ENCODE results near the gene KCTD10. TPM values are rescaled to one million over a fixed set of nuclear protein-coding genes. Genes with fewer than 3 reads are reported as not detected.

The KCTD10 gene
- total RNA-seq, 1 donor from 2014 or later = 54.4 TPM

- Mint-ChIP-seq H3K36me3 (ENCODE audit: low read depth) (peaks cover 42% of the 10 kb centered on the region), H3K4me3 (ENCODE audit: low read depth) (no peak overlapping the region), H3K27ac (no peak overlapping the region), H3K27me3 (ENCODE audit: low read depth) (no peaks in the 10 kb centered on the region), H3K9me3 (no peaks in the 10 kb centered on the region), H3K4me1 (ENCODE audit: low read depth) (no peaks in the 10 kb centered on the region)
- no peak for DNase-seq (ENCODE audit: low spot score)
- intact Hi-C loops (cut with micrococcal nuclease) = no loop called here
These were observed 33.1 kb upstream of the KCTD10 start for GRCh38 chr12:109510196-109510595.

GRCh38 chr12:109504068-109504467, 27.0 kb upstream of the KCTD10 start:
- no peak for DNase-seq (ENCODE audit: low spot score)
- intact Hi-C loops (cut with micrococcal nuclease) = no loop called here

GRCh38 chr12:109503611-109504010, 26.5 kb upstream of the KCTD10 start:
- Mint-ChIP-seq H3K36me3 (ENCODE audit: low read depth) (peaks cover 52% of the 10 kb centered on the region), H3K4me1 (ENCODE audit: low read depth) (no peaks in the 10 kb centered on the region), H3K9me3 (no peaks in the 10 kb centered on the region), H3K4me3 (ENCODE audit: low read depth) (no peak overlapping the region), H3K27me3 (ENCODE audit: low read depth) (no peaks in the 10 kb centered on the region), H3K27ac (no peak overlapping the region)
- no peak for DNase-seq (ENCODE audit: low spot score)
- intact Hi-C loops (cut with micrococcal nuclease) = no loop called here

More at GRCh38 chr12:109504068-109504467, 27.0 kb upstream of the KCTD10 start:
- Mint-ChIP-seq H3K4me1 (ENCODE audit: low read depth) (no peaks in the 10 kb centered on the region), H3K36me3 (ENCODE audit: low read depth) (peaks cover 51% of the 10 kb centered on the region), H3K9me3 (no peaks in the 10 kb centered on the region), H3K4me3 (ENCODE audit: low read depth) (no peak overlapping the region), H3K27me3 (ENCODE audit: low read depth) (no peaks in the 10 kb centered on the region), H3K27ac (no peak overlapping the region)

GRCh38 chr12:109502332-109502731, 25.2 kb upstream of the KCTD10 start:
- intact Hi-C loops (cut with micrococcal nuclease) = no loop called here
- Mint-ChIP-seq H3K27me3 (ENCODE audit: low read depth) (no peaks in the 10 kb centered on the region), H3K9me3 (no peaks in the 10 kb centered on the region), H3K4me1 (ENCODE audit: low read depth) (no peaks in the 10 kb centered on the region), H3K4me3 (ENCODE audit: low read depth) (no peak overlapping the region), H3K36me3 (ENCODE audit: low read depth) (peaks cover 48% of the 10 kb centered on the region), H3K27ac (no peak overlapping the region)
- DNase-seq (ENCODE audit: low spot score) = no peak

- no peak overlapping the region for H3K4me3 Mint-ChIP-seq (ENCODE audit: low read depth)
- peaks cover 52% of the 10 kb centered on the region for H3K36me3 Mint-ChIP-seq (ENCODE audit: low read depth)
- no peaks in the 10 kb centered on the region for H3K27me3 Mint-ChIP-seq (ENCODE audit: low read depth)
- no peaks in the 10 kb centered on the region for H3K9me3 Mint-ChIP-seq
- no peak overlapping the region for H3K27ac Mint-ChIP-seq
- intact Hi-C loops (cut with micrococcal nuclease) = no loop called here
- no peaks in the 10 kb centered on the region for H3K4me1 Mint-ChIP-seq (ENCODE audit: low read depth)
- DNase-seq (ENCODE audit: low spot score) = no peak
These were observed 24.2 kb upstream of the KCTD10 start for GRCh38 chr12:109501299-109501698.

GRCh38 chr12:109500406-109501185, 23.5 kb upstream of the KCTD10 start:
- Mint-ChIP-seq H3K27me3 (ENCODE audit: low read depth) (no peaks in the 10 kb centered on the region), H3K4me1 (ENCODE audit: low read depth) (no peaks in the 10 kb centered on the region), H3K4me3 (ENCODE audit: low read depth) (no peak overlapping the region), H3K36me3 (ENCODE audit: low read depth) (peaks cover 56% of the 10 kb centered on the region), H3K9me3 (no peaks in the 10 kb centered on the region), H3K27ac (no peak overlapping the region)
- intact Hi-C loops (cut with micrococcal nuclease) = no loop called here
- DNase-seq (ENCODE audit: low spot score) = no peak

- no peaks in the 10 kb centered on the region for H3K9me3 Mint-ChIP-seq
- H3K4me3 Mint-ChIP-seq (ENCODE audit: low read depth) = no peak overlapping the region
- peaks cover 47% of the 10 kb centered on the region for H3K36me3 Mint-ChIP-seq (ENCODE audit: low read depth)
- no peak overlapping the region for H3K27ac Mint-ChIP-seq
- H3K27me3 Mint-ChIP-seq (ENCODE audit: low read depth) = no peaks in the 10 kb centered on the region
- H3K4me1 Mint-ChIP-seq (ENCODE audit: low read depth) = peaks cover 5% of the 10 kb centered on the region
- DNase-seq (ENCODE audit: low spot score) = no peak
- intact Hi-C loops (cut with micrococcal nuclease) = no loop called here
These were observed 20.6 kb upstream of the KCTD10 start for GRCh38 chr12:109497675-109498074.

- intact Hi-C loops (cut with micrococcal nuclease) = no loop called here
- H3K9me3 Mint-ChIP-seq = no peaks in the 10 kb centered on the region
- no peak overlapping the region for H3K4me3 Mint-ChIP-seq (ENCODE audit: low read depth)
- no peak for DNase-seq (ENCODE audit: low spot score)
- H3K27ac Mint-ChIP-seq = no peak overlapping the region
- H3K4me1 Mint-ChIP-seq (ENCODE audit: low read depth) = peaks cover 5% of the 10 kb centered on the region
- no peaks in the 10 kb centered on the region for H3K27me3 Mint-ChIP-seq (ENCODE audit: low read depth)
- peaks cover 37% of the 10 kb centered on the region for H3K36me3 Mint-ChIP-seq (ENCODE audit: low read depth)
These were observed 19.2 kb upstream of the KCTD10 start for GRCh38 chr12:109496306-109496705.

- Mint-ChIP-seq H3K4me1 (ENCODE audit: low read depth) (peaks cover 5% of the 10 kb centered on the region), H3K27me3 (ENCODE audit: low read depth) (no peaks in the 10 kb centered on the region), H3K36me3 (ENCODE audit: low read depth) (peaks cover 33% of the 10 kb centered on the region), H3K27ac (no peak overlapping the region), H3K4me3 (ENCODE audit: low read depth) (no peak overlapping the region), H3K9me3 (no peaks in the 10 kb centered on the region)
- intact Hi-C loops (cut with micrococcal nuclease) = no loop called here
- DNase-seq (ENCODE audit: low spot score) = no peak
These were observed 17.9 kb upstream of the KCTD10 start for GRCh38 chr12:109495012-109495411.

GRCh38 chr12:109494348-109494881, 17.3 kb upstream of the KCTD10 start:
- no peak overlapping the region for H3K4me3 Mint-ChIP-seq (ENCODE audit: low read depth)
- no peaks in the 10 kb centered on the region for H3K9me3 Mint-ChIP-seq
- intact Hi-C loops (cut with micrococcal nuclease) = no loop called here
- no peak for DNase-seq (ENCODE audit: low spot score)
- no peaks in the 10 kb centered on the region for H3K27me3 Mint-ChIP-seq (ENCODE audit: low read depth)
- peaks cover 34% of the 10 kb centered on the region for H3K36me3 Mint-ChIP-seq (ENCODE audit: low read depth)
- no peak overlapping the region for H3K27ac Mint-ChIP-seq
- H3K4me1 Mint-ChIP-seq (ENCODE audit: low read depth) = peaks cover 5% of the 10 kb centered on the region

GRCh38 chr12:109493938-109494337, 16.8 kb upstream of the KCTD10 start:
- intact Hi-C loops (cut with micrococcal nuclease) = no loop called here
- H3K9me3 Mint-ChIP-seq = no peaks in the 10 kb centered on the region
- DNase-seq (ENCODE audit: low spot score) = no peak
- H3K4me1 Mint-ChIP-seq (ENCODE audit: low read depth) = peaks cover 5% of the 10 kb centered on the region
- H3K27ac Mint-ChIP-seq = no peak overlapping the region
- H3K27me3 Mint-ChIP-seq (ENCODE audit: low read depth) = no peaks in the 10 kb centered on the region
- H3K36me3 Mint-ChIP-seq (ENCODE audit: low read depth) = peaks cover 33% of the 10 kb centered on the region
- no peak overlapping the region for H3K4me3 Mint-ChIP-seq (ENCODE audit: low read depth)

- intact Hi-C loops (cut with micrococcal nuclease) = no loop called here
- no peak for DNase-seq (ENCODE audit: low spot score)
- Mint-ChIP-seq H3K9me3 (no peaks in the 10 kb centered on the region), H3K36me3 (ENCODE audit: low read depth) (peaks cover 39% of the 10 kb centered on the region), H3K4me3 (ENCODE audit: low read depth) (no peak overlapping the region), H3K4me1 (ENCODE audit: low read depth) (peaks cover 5% of the 10 kb centered on the region), H3K27ac (no peak overlapping the region), H3K27me3 (ENCODE audit: low read depth) (no peaks in the 10 kb centered on the region)
These were observed 16.0 kb upstream of the KCTD10 start for GRCh38 chr12:109493090-109493489.

- no peak overlapping the region for H3K27ac Mint-ChIP-seq
- no peak for DNase-seq (ENCODE audit: low spot score)
- H3K36me3 Mint-ChIP-seq (ENCODE audit: low read depth) = peaks cover 42% of the 10 kb centered on the region
- no peak overlapping the region for H3K4me3 Mint-ChIP-seq (ENCODE audit: low read depth)
- no peaks in the 10 kb centered on the region for H3K27me3 Mint-ChIP-seq (ENCODE audit: low read depth)
- intact Hi-C loops (cut with micrococcal nuclease) = no loop called here
- peaks cover 5% of the 10 kb centered on the region for H3K4me1 Mint-ChIP-seq (ENCODE audit: low read depth)
- no peaks in the 10 kb centered on the region for H3K9me3 Mint-ChIP-seq
These were observed 15.3 kb upstream of the KCTD10 start for GRCh38 chr12:109492371-109492770.

Measured in activated T-helper 2 cell treated with anti-CD3 and anti-CD28 coated beads, Interferon-gamma antibody, Interleukin-2, Interleukin-4, amounts not matched to agents 10 μg/mL and 5 μg/mL and 100 μg/mL, durations not matched to agents 14 hours and 24 hours and 36 hours (primary cell).